Measurements from ENCODE around the gene SLC13A3.

- TF ChIP-seq, protein P1, sequence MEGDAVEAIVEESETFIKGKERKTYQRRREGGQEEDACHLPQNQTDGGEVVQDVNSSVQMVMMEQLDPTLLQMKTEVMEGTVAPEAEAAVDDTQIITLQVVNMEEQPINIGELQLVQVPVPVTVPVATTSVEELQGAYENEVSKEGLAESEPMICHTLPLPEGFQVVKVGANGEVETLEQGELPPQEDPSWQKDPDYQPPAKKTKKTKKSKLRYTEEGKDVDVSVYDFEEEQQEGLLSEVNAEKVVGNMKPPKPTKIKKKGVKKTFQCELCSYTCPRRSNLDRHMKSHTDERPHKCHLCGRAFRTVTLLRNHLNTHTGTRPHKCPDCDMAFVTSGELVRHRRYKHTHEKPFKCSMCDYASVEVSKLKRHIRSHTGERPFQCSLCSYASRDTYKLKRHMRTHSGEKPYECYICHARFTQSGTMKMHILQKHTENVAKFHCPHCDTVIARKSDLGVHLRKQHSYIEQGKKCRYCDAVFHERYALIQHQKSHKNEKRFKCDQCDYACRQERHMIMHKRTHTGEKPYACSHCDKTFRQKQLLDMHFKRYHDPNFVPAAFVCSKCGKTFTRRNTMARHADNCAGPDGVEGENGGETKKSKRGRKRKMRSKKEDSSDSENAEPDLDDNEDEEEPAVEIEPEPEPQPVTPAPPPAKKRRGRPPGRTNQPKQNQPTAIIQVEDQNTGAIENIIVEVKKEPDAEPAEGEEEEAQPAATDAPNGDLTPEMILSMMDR (IDR thresholded peaks at IDR 0.05): no peak
- TF ChIP-seq EP300 (IDR thresholded peaks at IDR 0.05) (no peak), POLR2A (IDR thresholded peaks at IDR 0.05) (no peak), POLR2AphosphoS5 (IDR thresholded peaks at IDR 0.05) (no peak)
Measured at GRCh38 chr20:46622165-46622564, 29.1 kb downstream of the SLC13A3 start.

Measured in gastroesophageal sphincter (tissue), 3 donors.